Measurements from ENCODE around the gene TEC.

TEC gene

GRCh38 chr4:48138936-48139335, 130.7 kb downstream of the TEC start:
- DNase-seq (ENCODE audit: low read depth, low spot score) = no peak
- ChIA-PET POLR2A (interaction anchor here (1.1 kb wide), 1 partner anchor 11 kb away, joined by 3 read pairs; no protein-coding TSS in a partner anchor), CTCF (interaction anchor here (0.8 to 5.5 kb wide), 9 partner anchors 10 to 407 kb away, joined by 3 to 71 read pairs (median 6); no protein-coding TSS in a partner anchor)
- H3K4me3 ChIP-seq (ENCODE audit: low read depth, low read length) = no peak overlapping the region
- TF ChIP-seq CTCF (IDR thresholded peaks at IDR 0.05; ENCODE audit: insufficient read depth, low read length, missing control alignments) = no peak

DNA sequence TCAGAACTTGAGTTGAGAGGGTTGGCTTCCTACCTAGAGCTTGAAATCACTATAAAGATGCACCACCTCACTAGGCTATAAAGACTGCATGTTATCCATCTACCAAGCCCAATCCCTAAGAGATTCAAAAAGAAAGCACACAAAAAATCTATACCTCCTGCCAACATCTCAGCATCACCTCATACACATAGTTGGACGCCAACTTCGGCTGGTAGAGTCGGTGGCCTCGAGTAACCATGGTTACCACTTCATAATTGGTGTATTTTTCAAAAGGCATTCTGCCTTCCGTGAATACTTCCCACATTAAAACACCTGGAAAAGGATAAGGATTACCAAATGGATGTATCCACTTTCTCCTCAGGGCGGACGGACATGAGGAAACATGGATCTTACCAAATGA, 131.1 kb downstream of the TEC start:
- TF ChIP-seq CTCF (IDR thresholded peaks at IDR 0.05; ENCODE audit: insufficient read depth, low read length, missing control alignments) = no peak
- no peak for DNase-seq (ENCODE audit: low read depth, low spot score)
- H3K4me3 ChIP-seq (ENCODE audit: low read depth, low read length) = no peak overlapping the region
- CTCF ChIA-PET = interaction anchor here (0.8 to 5.5 kb wide), 8 partner anchors 9 to 407 kb away, joined by 3 to 71 read pairs (median 6); no protein-coding TSS in a partner anchor
- POLR2A ChIA-PET = interaction anchor here (1.1 kb wide), 1 partner anchor 10 kb away, joined by 3 read pairs; no protein-coding TSS in a partner anchor

DNA sequence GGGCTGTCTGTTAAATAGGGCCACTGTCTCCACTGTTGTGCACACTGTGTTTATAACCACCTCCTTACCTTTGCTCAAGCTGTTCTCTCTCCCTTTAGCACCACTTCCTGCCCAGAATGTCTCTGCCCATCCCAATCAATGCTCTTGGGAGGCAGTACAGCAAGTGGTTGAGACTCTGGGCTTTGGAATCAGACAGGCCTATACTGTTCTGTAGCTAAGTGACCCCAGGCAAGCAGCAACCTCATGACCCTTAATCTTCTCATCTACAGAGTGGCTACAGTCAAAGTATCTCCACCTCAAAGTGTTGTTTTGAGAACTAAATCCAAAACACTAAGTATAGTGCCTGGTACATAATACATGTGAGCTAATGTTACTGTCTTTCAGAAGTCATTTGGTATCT, 131.8 kb downstream of the TEC start:
- POLR2A ChIA-PET = no interaction called here
- no peak overlapping the region for H3K4me3 ChIP-seq (ENCODE audit: low read depth, low read length)
- CTCF ChIA-PET = interaction anchor here (0.8 to 5.5 kb wide), 5 partner anchors 8 to 408 kb away, joined by 3 to 71 read pairs (median 13); no protein-coding TSS in a partner anchor
- no peak for TF ChIP-seq CTCF (IDR thresholded peaks at IDR 0.05; ENCODE audit: insufficient read depth, low read length, missing control alignments)
- no peak for DNase-seq (ENCODE audit: low read depth, low spot score)

DNA sequence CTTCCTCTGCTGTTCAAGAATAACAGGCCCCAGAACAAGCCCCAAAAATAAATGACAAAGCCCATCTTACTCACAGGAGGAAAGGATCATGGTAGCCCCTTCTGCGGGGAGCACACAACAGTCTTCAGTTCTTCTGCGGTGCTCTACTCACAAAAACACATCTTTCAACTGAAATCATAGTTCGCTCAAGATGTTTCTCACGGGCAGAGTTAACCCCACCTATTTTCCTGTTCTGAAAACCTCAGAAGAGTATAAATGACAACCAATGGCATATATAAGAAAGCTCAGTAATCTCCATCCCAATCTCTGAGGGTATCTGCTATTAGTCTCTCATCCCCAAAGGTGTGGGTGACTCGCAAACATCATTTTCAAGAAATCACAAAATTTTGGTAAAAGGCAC, 135.6 kb downstream of the TEC start, which contains the start of gene TXK:
Gene TXK (minus strand): TSS at position 170 of the 400 bp plus-strand sequence. CDS start 80 bp downstream, at position 90.
- CTCF ChIA-PET = no interaction called here
- H3K4me3 ChIP-seq (ENCODE audit: low read depth, low read length) = no peak within 1 kb of the TSS

GRCh38 chr4:48133669-48134068, 136.0 kb downstream of the TEC start:
- ChIA-PET POLR2A (no interaction called here), CTCF (no interaction called here)
- no peak overlapping the region for H3K4me3 ChIP-seq (ENCODE audit: low read depth, low read length)
- no peak for TF ChIP-seq CTCF (IDR thresholded peaks at IDR 0.05; ENCODE audit: insufficient read depth, low read length, missing control alignments)
- no peak for DNase-seq (ENCODE audit: low read depth, low spot score)

More for the DNA sequence above, 135.6 kb downstream of the TEC start, which contains the start of gene TXK:
- no peak for TF ChIP-seq CTCF (IDR thresholded peaks at IDR 0.05; ENCODE audit: insufficient read depth, low read length, missing control alignments)
- no peak for DNase-seq (ENCODE audit: low read depth, low spot score)
- POLR2A ChIA-PET = no interaction called here

DNA sequence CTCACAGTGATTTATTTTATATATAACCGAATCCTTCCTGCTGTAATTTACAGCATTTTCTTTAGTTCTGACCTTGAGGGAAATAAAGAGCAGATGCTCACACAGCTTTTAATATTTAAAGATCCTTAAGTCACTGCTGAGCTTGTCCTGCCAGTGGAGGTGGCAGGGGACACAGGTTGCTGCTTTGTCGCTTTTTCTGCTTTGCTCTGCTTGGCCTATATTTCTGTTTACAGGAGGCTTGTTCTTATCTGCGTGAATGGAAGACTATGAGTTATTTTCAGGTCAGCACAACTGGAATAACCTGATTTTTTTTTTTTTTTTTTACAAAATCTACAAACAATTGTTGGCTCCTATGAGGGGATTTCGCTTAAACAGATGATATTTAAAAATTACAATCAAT, 137.9 kb downstream of the TEC start:
- no peak for TF ChIP-seq CTCF (IDR thresholded peaks at IDR 0.05; ENCODE audit: insufficient read depth, low read length, missing control alignments)
- POLR2A ChIA-PET = no interaction called here
- H3K4me3 ChIP-seq (ENCODE audit: low read depth, low read length) = no peak overlapping the region
- DNase-seq (ENCODE audit: low read depth, low spot score) = no peak
- CTCF ChIA-PET = interaction anchor here (1.1 to 6.2 kb wide), 2 partner anchors 8 to 158 kb away, joined by 3 to 71 read pairs; no protein-coding TSS in a partner anchor
